ENCODE data around the gene ZNF420.
"Not testable (repeated sequence)": the region's sequence is repeated elsewhere in the genome, so short reads cannot be mapped to it uniquely, and the experiment has no call there.

ZNF420 gene

DNA sequence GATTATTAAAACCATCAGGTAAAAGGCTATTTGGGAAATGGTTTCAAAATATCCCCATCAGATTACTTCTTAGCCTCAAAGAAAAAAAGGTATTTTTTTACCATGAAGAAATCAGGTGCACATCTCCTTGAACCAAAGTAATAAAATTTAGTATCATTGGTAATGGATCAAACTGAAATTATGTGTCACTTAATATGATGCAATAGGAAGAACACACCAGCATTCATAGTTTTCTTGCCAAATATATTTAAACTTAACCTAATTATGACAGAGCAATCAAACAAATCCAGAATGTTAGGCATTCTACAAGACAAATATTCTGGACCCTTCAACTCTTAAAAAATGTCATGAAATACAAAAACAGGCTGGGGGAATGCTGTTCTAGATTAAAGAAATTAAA lies 4.1 kb upstream of the ZNF420 start:
- Histone ChIP-seq H3K27ac (no peak overlapping the region), H3K27me3 (ENCODE audit: insufficient read depth, low read depth, severe bottlenecking) (no peaks in the 10 kb centered on the region), H3K9me3 (ENCODE audit: severe bottlenecking) (no peaks in the 10 kb centered on the region), H3K4me3 (ENCODE audit: low read depth, low read length) (no peak overlapping the region), H3K36me3 (no peaks in the 10 kb centered on the region)
- no peak for DNase-seq
- TF ChIP-seq, protein P1, sequence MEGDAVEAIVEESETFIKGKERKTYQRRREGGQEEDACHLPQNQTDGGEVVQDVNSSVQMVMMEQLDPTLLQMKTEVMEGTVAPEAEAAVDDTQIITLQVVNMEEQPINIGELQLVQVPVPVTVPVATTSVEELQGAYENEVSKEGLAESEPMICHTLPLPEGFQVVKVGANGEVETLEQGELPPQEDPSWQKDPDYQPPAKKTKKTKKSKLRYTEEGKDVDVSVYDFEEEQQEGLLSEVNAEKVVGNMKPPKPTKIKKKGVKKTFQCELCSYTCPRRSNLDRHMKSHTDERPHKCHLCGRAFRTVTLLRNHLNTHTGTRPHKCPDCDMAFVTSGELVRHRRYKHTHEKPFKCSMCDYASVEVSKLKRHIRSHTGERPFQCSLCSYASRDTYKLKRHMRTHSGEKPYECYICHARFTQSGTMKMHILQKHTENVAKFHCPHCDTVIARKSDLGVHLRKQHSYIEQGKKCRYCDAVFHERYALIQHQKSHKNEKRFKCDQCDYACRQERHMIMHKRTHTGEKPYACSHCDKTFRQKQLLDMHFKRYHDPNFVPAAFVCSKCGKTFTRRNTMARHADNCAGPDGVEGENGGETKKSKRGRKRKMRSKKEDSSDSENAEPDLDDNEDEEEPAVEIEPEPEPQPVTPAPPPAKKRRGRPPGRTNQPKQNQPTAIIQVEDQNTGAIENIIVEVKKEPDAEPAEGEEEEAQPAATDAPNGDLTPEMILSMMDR (IDR thresholded peaks at IDR 0.05; ENCODE audit: low read depth, low read length): no peak

DNA sequence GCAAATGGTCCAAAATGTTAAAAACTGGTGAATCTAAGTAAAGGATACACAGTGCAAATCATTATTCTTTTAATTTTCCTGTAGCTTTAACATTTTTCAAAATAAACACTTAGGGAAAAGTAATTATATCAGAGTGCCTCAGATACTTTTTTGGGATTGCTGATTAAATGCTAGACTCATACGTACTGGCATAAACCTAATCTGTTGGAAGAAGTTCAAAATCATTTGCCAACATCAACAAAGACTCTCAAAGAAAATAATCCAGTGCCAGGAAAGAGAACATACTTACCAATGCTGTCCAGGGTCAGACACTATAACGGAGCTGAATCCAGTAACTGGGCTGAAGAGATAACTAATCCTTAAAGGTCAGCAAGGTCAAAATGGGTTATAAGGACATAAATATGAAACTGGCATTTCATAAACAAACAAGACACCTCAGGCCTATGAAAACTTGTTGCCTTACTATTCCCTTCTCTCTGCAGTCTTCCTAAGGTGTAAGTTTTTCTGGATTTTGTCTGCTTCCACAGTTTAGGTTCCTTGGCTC lies 3.3 kb upstream of the ZNF420 start:
- H3K27ac ChIP-seq: no peak overlapping the region

DNA sequence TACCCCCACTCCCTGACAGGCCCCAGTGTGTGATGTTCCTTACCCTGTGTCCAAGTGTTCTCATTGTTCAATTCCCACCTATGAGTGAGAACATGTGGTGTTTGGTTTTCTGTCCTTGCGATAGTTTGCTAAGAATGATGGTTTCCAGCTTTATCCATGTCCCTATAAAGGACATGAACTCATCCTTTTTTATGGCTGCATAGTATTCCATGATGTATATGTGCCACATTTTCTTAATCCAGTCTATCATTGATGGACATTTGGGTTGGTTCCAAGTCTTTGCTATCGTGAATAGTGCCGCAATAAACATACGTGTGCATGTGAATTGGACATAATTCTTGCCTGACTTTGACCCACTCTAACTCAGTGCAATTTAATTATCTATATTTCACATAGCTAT lies 1.7 kb upstream of the ZNF420 start:
- not testable (repeated sequence) for H3K27ac ChIP-seq; DNase-seq; H3K4me3 ChIP-seq (ENCODE audit: low read depth, low read length); H3K36me3 ChIP-seq; H3K27me3 ChIP-seq (ENCODE audit: insufficient read depth, low read depth, severe bottlenecking); H3K9me3 ChIP-seq (ENCODE audit: severe bottlenecking)

More for the DNA sequence above, 3.3 kb upstream of the ZNF420 start:
- no peaks in the 10 kb centered on the region for H3K36me3 ChIP-seq
- TF ChIP-seq, protein P1 (IDR thresholded peaks at IDR 0.05; ENCODE audit: low read depth, low read length): no peak
- no peaks in the 10 kb centered on the region for H3K27me3 ChIP-seq (ENCODE audit: insufficient read depth, low read depth, severe bottlenecking)
- H3K4me3 ChIP-seq (ENCODE audit: low read depth, low read length): no peak overlapping the region
- H3K9me3 ChIP-seq (ENCODE audit: severe bottlenecking): no peaks in the 10 kb centered on the region
- no peak for DNase-seq

DNA sequence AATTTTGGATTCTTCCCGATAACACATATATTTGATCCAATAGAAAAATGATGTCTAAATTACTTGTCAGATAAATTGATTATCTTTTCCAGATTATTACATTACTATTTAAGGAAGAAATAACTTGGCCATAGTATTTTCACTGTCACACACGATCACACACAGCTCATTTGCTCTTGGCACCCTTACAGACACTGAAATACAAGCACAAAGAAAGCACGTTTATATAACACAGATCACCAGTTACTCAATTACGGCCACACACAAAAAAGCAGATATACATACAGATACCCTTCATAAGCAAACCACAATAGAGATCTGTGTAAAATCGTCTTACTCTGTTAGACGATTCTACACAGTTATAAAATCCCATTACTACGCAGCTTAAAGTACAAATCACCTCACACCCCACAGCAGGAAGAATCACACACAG lies 716 bp upstream of the ZNF420 start:
- Histone ChIP-seq H3K9me3 (ENCODE audit: severe bottlenecking) (peaks cover 2% of the 10 kb centered on the region), H3K4me3 (ENCODE audit: low read depth, low read length) (peak overlapping the region; percentile 60), H3K36me3 (peaks cover 9% of the 10 kb centered on the region), H3K27ac (peak overlapping the region; percentile 83), H3K27me3 (ENCODE audit: insufficient read depth, low read depth, severe bottlenecking) (no peaks in the 10 kb centered on the region)
- DNase-seq: no peak
- TF ChIP-seq, protein P1 (IDR thresholded peaks at IDR 0.05; ENCODE audit: low read depth, low read length): no peak

DNA sequence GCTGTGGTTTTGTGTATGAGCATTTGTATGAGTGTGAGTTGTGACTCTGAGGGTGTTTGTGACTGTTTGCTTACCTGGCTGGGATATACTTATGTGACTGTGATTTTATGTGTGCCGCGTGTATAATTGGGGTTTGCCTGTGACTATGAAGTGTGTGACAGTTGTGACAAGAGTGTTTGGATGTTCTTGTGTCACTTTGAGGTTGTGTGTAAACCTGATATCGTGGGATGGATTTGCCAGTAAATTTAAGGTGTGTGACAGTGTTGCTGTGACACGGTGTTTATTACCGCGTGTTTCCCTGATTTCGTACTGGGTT lies 442 bp downstream of the ZNF420 start:
- no peaks in the 10 kb centered on the region for H3K27me3 ChIP-seq (ENCODE audit: insufficient read depth, low read depth, severe bottlenecking)
- H3K4me3 ChIP-seq (ENCODE audit: low read depth, low read length): peak overlapping the region; percentile 60
- peaks cover 11% of the 10 kb centered on the region for H3K36me3 ChIP-seq
- peaks cover 2% of the 10 kb centered on the region for H3K9me3 ChIP-seq (ENCODE audit: severe bottlenecking)
- DNase-seq: no peak
- TF ChIP-seq, protein P1 (IDR thresholded peaks at IDR 0.05; ENCODE audit: low read depth, low read length): no peak
- H3K27ac ChIP-seq: peak overlapping the region; percentile 83

DNA sequence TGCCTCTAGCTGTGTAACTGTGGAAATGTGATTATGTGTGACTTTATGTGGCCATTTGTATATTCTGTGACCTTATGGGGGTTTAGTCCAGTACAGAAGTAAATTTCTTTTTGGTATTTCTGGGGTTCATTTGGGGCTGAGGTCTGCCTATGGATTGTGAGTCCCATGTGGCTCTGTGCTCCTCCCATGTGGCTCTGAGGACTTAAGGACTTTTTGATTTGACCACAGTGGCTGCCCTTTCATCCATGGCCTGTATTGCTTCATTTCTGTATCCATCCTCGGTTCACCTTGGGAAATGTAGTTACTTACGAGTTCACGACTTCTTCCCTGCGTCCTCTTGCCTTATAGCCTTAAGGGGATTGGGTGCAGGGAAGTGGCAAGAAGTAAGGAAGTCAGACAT lies 1.0 kb downstream of the ZNF420 start:
- Histone ChIP-seq H3K27me3 (ENCODE audit: insufficient read depth, low read depth, severe bottlenecking) (no peaks in the 10 kb centered on the region), H3K4me3 (ENCODE audit: low read depth, low read length) (peak overlapping the region; percentile 60), H3K36me3 (peaks cover 11% of the 10 kb centered on the region), H3K9me3 (ENCODE audit: severe bottlenecking) (peaks cover 2% of the 10 kb centered on the region), H3K27ac (no peak overlapping the region)
- TF ChIP-seq, protein P1 (IDR thresholded peaks at IDR 0.05; ENCODE audit: low read depth, low read length): no peak
- DNase-seq: no peak

All from WERI-Rb-1 (cell line).